Panc1 (cell line): ENCODE data around the gene HNRNPAB. TPM values are rescaled to one million over a fixed set of nuclear protein-coding genes. Genes with fewer than 3 reads are reported as not detected.

Source experiments
- ATAC-seq: fragments of 200-7000 bp; cut with Tn5 transposase; 2 replicates; pipeline ENCODE4 v1.9.1; 2020; ENCODE audit warnings: mild to moderate bottlenecking, moderate library complexity
- BruUV-seq: library from RNA; stranded (reverse); fragments of 400-500 nt; replicated peaks from 2 replicates; lab custom pipeline; 2021; lab: Mats Ljungman, UMichigan
- CTCF ChIA-PET: fragments of 300-600 bp; sonication (Branson Sonifier 250); formaldehyde crosslinking; loops from one replicate; lab custom pipeline; 2022; ENCODE audit warnings: antibody characterized with exemption; lab: Charles Lee
- POLR2A ChIA-PET: fragments of 300-600 bp; sonication (Branson Sonifier 250); formaldehyde crosslinking; loops from one replicate; lab custom pipeline; 2022; ENCODE audit warnings: antibody characterized with exemption; lab: Charles Lee
- DNase-seq: peaks from one replicate; pipeline ENCODE4 v3.0.0-alpha.2; 2010; ENCODE audit warnings: low read depth, low spot score
- H3K27ac ChIP-seq: 2 replicates; pipeline ENCODE4 v1.5.1; 2011; ENCODE audit warnings: mild to moderate bottlenecking, low read length, inconsistent platforms
- H3K27me3 ChIP-seq: fragments of 200-500 bp; sonication (Bioruptor generic); 2 replicates; pipeline ENCODE4 v1.6.0; 2014; ENCODE audit warnings: low read length, inconsistent platforms; ENCODE audit not compliant: control insufficient read depth, insufficient read depth
- H3K36me3 ChIP-seq: fragments of 200-500 bp; sonication (Bioruptor generic); 2 replicates; pipeline ENCODE4 v1.5.1; 2014; ENCODE audit warnings: inconsistent platforms, mild to moderate bottlenecking, low read length, moderate library complexity; ENCODE audit not compliant: control insufficient read depth, insufficient read depth
- H3K4me1 ChIP-seq: 2 replicates; pipeline ENCODE4 v1.5.1; 2011; ENCODE audit warnings: inconsistent platforms, mild to moderate bottlenecking, low read length, moderate library complexity; ENCODE audit not compliant: control insufficient read depth, insufficient read depth
- H3K4me3 ChIP-seq, 2 experiments: 2 replicates each; pipeline ENCODE4 v1.5.1; 2011 to 2012; ENCODE audit warnings: low read depth in 2 of 2, low read length in 2 of 2, mild to moderate bottlenecking in 2 of 2, inconsistent platforms in 1 of 2, moderate library complexity in 1 of 2
- H3K9me3 ChIP-seq: fragments of 200-500 bp; sonication (Bioruptor generic); 2 replicates; pipeline ENCODE4 v1.5.1; 2014; ENCODE audit warnings: low read depth, mild to moderate bottlenecking, inconsistent platforms, low read length, moderate library complexity; ENCODE audit not compliant: control insufficient read depth, insufficient read depth
- POLR2AphosphoS5 ChIP-seq: IDR thresholded peaks from 2 replicates; pipeline ENCODE4 v1.6.1; 2012; ENCODE audit warnings: mild to moderate bottlenecking, low read depth, low read length, moderate library complexity
- SIN3A ChIP-seq: IDR thresholded peaks from 2 replicates; pipeline ENCODE4 v1.6.1; 2012; ENCODE audit warnings: low read depth, mild to moderate bottlenecking, low read length, moderate library complexity, borderline replicate concordance; ENCODE audit not compliant: insufficient read depth
- TCF7L2 ChIP-seq: IDR thresholded peaks from 2 replicates; pipeline ENCODE4 v1.6.1; 2011; ENCODE audit warnings: mild to moderate bottlenecking, low read depth, low read length, inconsistent platforms
- in situ Hi-C: cut with HindIII; loops from 2 replicates; pipeline ENCODE4 v1.10.0; 2016; ENCODE audit warnings: low sequenced_read_pairs, low pct_unique_long_range_greater_than_20kb
- intact Hi-C: fragments of 100-400 bp; cut with micrococcal nuclease; formaldehyde crosslinking; loops from one replicate; pipeline ENCODE4 v1.10.0; 2022; ENCODE audit not compliant: unreplicated experiment
- total RNA-seq: library from RNA; stranded (reverse); gene quantifications from one replicate; pipeline ENCODE4 v1.2.1, GENCODE V29; 2021; ENCODE audit not compliant: unreplicated experiment
- TF ChIP-seq, protein P1 (sequence below), 2 experiments: IDR thresholded peaks; 2 replicates each; pipeline ENCODE4 v1.6.1; 2011 to 2012; ENCODE audit warnings: low read depth in 2 of 2, control low read depth in 1 of 2, low read length in 1 of 2, mild to moderate bottlenecking in 1 of 2, moderate library complexity in 1 of 2; ENCODE audit not compliant: insufficient read depth in 1 of 2
- TF ChIP-seq, protein P2 (sequence below): fragments of 450-650 bp; IDR thresholded peaks from 2 replicates; pipeline ENCODE4 v1.5.1; 2017; ENCODE audit warnings: mild to moderate bottlenecking

The HNRNPAB gene
- total RNA-seq, 1 experiment from 2014 or later, result 273 TPM

DNA sequence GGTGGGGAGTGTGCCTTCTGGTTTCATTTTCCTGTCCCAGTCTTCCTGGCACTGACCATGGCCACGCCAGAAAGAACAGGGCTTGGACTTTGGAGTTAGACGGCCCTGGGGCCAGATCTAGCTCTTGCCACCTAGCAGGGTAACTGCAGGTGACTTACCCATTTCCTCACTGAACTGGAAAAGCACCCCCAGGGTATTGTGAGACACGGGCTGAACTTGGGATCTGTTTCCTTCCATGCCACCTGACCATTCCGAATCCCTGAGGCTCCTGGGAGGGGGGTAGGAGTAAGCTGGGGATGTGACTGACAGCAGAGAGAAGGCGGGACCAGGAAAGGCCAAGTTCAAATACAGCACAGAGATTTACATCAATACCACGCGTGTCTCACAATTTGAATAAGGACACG is 9.4 kb downstream of the HNRNPAB start:
- no TSS peak for BruUV-seq
- Histone ChIP-seq H3K36me3 (peaks cover 3% of the 10 kb centered on the region), H3K27me3 (no peaks in the 10 kb centered on the region), H3K27ac (no peak overlapping the region), H3K9me3 (no peaks in the 10 kb centered on the region), H3K4me3 (no peak overlapping the region), H3K4me1 (peaks cover 14% of the 10 kb centered on the region)
- POLR2A ChIA-PET, result no interaction called here
- TF ChIP-seq POLR2AphosphoS5 (no peak), TCF7L2 (no peak), SIN3A (no peak)
- TF ChIP-seq, protein P1, sequence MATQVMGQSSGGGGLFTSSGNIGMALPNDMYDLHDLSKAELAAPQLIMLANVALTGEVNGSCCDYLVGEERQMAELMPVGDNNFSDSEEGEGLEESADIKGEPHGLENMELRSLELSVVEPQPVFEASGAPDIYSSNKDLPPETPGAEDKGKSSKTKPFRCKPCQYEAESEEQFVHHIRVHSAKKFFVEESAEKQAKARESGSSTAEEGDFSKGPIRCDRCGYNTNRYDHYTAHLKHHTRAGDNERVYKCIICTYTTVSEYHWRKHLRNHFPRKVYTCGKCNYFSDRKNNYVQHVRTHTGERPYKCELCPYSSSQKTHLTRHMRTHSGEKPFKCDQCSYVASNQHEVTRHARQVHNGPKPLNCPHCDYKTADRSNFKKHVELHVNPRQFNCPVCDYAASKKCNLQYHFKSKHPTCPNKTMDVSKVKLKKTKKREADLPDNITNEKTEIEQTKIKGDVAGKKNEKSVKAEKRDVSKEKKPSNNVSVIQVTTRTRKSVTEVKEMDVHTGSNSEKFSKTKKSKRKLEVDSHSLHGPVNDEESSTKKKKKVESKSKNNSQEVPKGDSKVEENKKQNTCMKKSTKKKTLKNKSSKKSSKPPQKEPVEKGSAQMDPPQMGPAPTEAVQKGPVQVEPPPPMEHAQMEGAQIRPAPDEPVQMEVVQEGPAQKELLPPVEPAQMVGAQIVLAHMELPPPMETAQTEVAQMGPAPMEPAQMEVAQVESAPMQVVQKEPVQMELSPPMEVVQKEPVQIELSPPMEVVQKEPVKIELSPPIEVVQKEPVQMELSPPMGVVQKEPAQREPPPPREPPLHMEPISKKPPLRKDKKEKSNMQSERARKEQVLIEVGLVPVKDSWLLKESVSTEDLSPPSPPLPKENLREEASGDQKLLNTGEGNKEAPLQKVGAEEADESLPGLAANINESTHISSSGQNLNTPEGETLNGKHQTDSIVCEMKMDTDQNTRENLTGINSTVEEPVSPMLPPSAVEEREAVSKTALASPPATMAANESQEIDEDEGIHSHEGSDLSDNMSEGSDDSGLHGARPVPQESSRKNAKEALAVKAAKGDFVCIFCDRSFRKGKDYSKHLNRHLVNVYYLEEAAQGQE (IDR thresholded peaks at IDR 0.05; ENCODE audit: insufficient read depth in 1 of 2, low read depth in 2 of 2, low read length in 1 of 2), result no peak
- TF ChIP-seq, protein P2, sequence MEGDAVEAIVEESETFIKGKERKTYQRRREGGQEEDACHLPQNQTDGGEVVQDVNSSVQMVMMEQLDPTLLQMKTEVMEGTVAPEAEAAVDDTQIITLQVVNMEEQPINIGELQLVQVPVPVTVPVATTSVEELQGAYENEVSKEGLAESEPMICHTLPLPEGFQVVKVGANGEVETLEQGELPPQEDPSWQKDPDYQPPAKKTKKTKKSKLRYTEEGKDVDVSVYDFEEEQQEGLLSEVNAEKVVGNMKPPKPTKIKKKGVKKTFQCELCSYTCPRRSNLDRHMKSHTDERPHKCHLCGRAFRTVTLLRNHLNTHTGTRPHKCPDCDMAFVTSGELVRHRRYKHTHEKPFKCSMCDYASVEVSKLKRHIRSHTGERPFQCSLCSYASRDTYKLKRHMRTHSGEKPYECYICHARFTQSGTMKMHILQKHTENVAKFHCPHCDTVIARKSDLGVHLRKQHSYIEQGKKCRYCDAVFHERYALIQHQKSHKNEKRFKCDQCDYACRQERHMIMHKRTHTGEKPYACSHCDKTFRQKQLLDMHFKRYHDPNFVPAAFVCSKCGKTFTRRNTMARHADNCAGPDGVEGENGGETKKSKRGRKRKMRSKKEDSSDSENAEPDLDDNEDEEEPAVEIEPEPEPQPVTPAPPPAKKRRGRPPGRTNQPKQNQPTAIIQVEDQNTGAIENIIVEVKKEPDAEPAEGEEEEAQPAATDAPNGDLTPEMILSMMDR, result no peak
- ATAC-seq (no peak), DNase-seq (no peak)
- CTCF ChIA-PET, result interaction anchor here (0.6 kb wide), 1 partner anchor 28 kb away, joined by 3 read pairs; no protein-coding TSS in a partner anchor
- in situ Hi-C loops, result no loop called here
- intact Hi-C loops, result no loop called here

DNA sequence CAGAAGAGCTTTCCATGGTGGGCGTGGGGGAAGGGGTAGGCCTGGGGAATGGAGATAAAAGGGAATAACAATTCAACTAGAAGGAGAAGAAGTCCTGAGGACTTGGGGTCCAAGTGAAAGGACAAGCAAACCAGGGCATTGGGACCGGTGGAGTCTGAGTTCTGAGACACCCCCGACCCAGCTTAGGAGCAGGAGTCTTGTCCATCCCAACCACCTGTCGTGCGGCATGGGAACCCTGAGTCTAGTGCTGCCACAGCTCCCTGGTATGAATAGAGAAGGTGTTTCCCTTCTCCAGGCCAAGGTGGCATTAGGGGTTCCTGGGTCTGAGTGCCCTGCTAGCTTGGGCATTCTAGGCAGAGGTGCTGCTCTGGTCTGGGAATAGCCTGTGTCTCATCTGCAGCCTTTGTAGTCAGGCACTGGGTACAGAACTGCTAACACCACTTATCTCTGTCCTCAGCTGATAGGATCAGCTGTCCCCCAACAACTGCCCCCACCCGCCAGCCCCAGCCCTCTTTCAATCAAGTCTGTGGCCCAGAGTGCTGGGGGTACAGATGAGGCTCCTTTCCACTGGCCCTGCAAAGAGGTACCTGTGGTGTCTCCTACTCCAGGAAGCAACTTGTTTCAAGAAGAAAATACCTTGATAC is 9.9 kb downstream of the HNRNPAB start:
- in situ Hi-C loops, result no loop called here
- Histone ChIP-seq H3K4me3 (no peak overlapping the region), H3K4me1 (peaks cover 11% of the 10 kb centered on the region), H3K36me3 (peaks cover 3% of the 10 kb centered on the region), H3K9me3 (no peaks in the 10 kb centered on the region), H3K27me3 (no peaks in the 10 kb centered on the region), H3K27ac (no peak overlapping the region)
- intact Hi-C loops, result no loop called here
- peak; percentile 48; the same call in 1 of the 2 replicates for TF ChIP-seq POLR2AphosphoS5
- no peak for TF ChIP-seq TCF7L2
- no peak for TF ChIP-seq SIN3A
- TF ChIP-seq, protein P2, result no peak
- TF ChIP-seq, protein P1 (IDR thresholded peaks at IDR 0.05; ENCODE audit: insufficient read depth in 1 of 2, low read depth in 2 of 2, low read length in 1 of 2), result no peak
- ATAC-seq (no peak), DNase-seq (no peak)
- BruUV-seq, result no TSS peak
- POLR2A ChIA-PET, result no interaction called here
- CTCF ChIA-PET, result interaction anchor here (0.6 kb wide), 1 partner anchor 28 kb away, joined by 3 read pairs; no protein-coding TSS in a partner anchor
